Upper lobe of left lung (tissue), 4 donors: ENCODE measurements around the gene CCDC61.

Experiments used
- POLR2A ChIP-seq, 4 donors: fragments of 450-650 bp; IDR thresholded peaks; one replicate each; pipeline ENCODE4 v1.5.1; 2016 to 2017; ENCODE audit warnings: antibody characterized with exemption in 4 of 4, mild to moderate bottlenecking in 2 of 4
- POLR2AphosphoS5 ChIP-seq, 2 donors: sonication (generic); formaldehyde crosslinking; IDR thresholded peaks; one replicate each; pipeline ENCODE4 v1.5.1; 2017; ENCODE audit warnings: antibody characterized with exemption in 2 of 2

GRCh38 chr19:45952341-45952685 is 43.0 kb upstream of the CCDC61 start:
- TF ChIP-seq POLR2A (IDR thresholded peaks at IDR 0.05) (no peak), POLR2AphosphoS5 (IDR thresholded peaks at IDR 0.05) (no peak)
